WTC11 (cell line): ENCODE results near the gene STAB2. TPM values are rescaled to one million over a fixed set of nuclear protein-coding genes. Genes with fewer than 3 reads are reported as not detected.

Experiments used
- ATAC-seq: fragments of 200-7000 bp; cut with Tn5 transposase; 2 replicates; pipeline ENCODE4 v1.10.0; 2021; ENCODE audit warnings: mild to moderate bottlenecking, moderate library complexity
- CTCF ChIA-PET: fragments of 300-600 bp; sonication (Branson Sonifier 250); formaldehyde crosslinking; loops from one replicate; lab custom pipeline; 2021; ENCODE audit warnings: antibody characterized with exemption; lab: Charles Lee
- POLR2A ChIA-PET: fragments of 350-600 bp; sonication (Branson Sonifier 250); formaldehyde crosslinking; loops from one replicate; lab custom pipeline; 2021; ENCODE audit warnings: antibody characterized with exemption; lab: Charles Lee
- DNase-seq: peaks from one replicate; pipeline ENCODE4 v3.0.0; 2021; ENCODE audit warnings: low spot score
- H3K27ac Mint-ChIP-seq: 2 replicates; pipeline ENCODE4 v1.8.0; 2021; ENCODE audit warnings: mixed read lengths
- H3K27me3 Mint-ChIP-seq: 2 replicates; pipeline ENCODE4 v1.8.0; 2021; ENCODE audit warnings: low read depth, mild to moderate bottlenecking, moderate library complexity, mixed read lengths
- H3K36me3 Mint-ChIP-seq: 2 replicates; pipeline ENCODE4 v1.8.0; 2021; ENCODE audit warnings: mixed read lengths
- H3K4me1 Mint-ChIP-seq: 2 replicates; pipeline ENCODE4 v1.8.0; 2022; ENCODE audit warnings: mixed read lengths
- H3K4me3 Mint-ChIP-seq: 2 replicates; pipeline ENCODE4 v1.8.0; 2021; ENCODE audit warnings: mild to moderate bottlenecking, moderate library complexity, mixed read lengths
- H3K9me3 Mint-ChIP-seq: 2 replicates; pipeline ENCODE4 v1.8.0; 2021; ENCODE audit warnings: mixed read lengths
- CDX4 ChIP-seq: fragments of 250-450 bp; sonication (Bioruptor Pico); IDR thresholded peaks from 2 replicates; pipeline ENCODE4 v1.9.0; 2021; ENCODE audit warnings: moderate library complexity, mild to moderate bottlenecking, inconsistent platforms, borderline replicate concordance
- ETV6 ChIP-seq: sonication (generic); formaldehyde crosslinking; IDR thresholded peaks from 2 replicates; pipeline ENCODE4 v1.8.1; 2022; ENCODE audit warnings: mild to moderate bottlenecking, missing genetic modification reagents
- MXD4 ChIP-seq: fragments of 250-450 bp; sonication (Bioruptor Pico); IDR thresholded peaks from 2 replicates; pipeline ENCODE4 v1.8.0; 2021; ENCODE audit warnings: mild to moderate bottlenecking, moderate library complexity, borderline replicate concordance
- PRRX2 ChIP-seq: fragments of 250-450 bp; sonication (Bioruptor Pico); IDR thresholded peaks from 2 replicates; pipeline ENCODE4 v1.8.0; 2021; ENCODE audit warnings: mild to moderate bottlenecking
- RELA ChIP-seq: sonication (generic); formaldehyde crosslinking; IDR thresholded peaks from 2 replicates; pipeline ENCODE4 v1.8.1; 2022; ENCODE audit warnings: missing genetic modification reagents, mild to moderate bottlenecking, borderline replicate concordance
- USF2 ChIP-seq: sonication (generic); formaldehyde crosslinking; IDR thresholded peaks from 2 replicates; pipeline ENCODE4 v1.8.1; 2023; ENCODE audit warnings: mild to moderate bottlenecking, missing genetic modification reagents, moderate library complexity
- ZMAT4 ChIP-seq: fragments of 250-450 bp; sonication (Bioruptor Pico); IDR thresholded peaks from 2 replicates; pipeline ENCODE4 v1.9.0; 2021; ENCODE audit warnings: mild to moderate bottlenecking
- ZNF138 ChIP-seq: sonication (generic); formaldehyde crosslinking; conservative IDR thresholded peaks from 2 replicates; pipeline ENCODE4 v1.8.1; 2022; ENCODE audit warnings: mild to moderate bottlenecking, moderate library complexity, missing genetic modification reagents
- ZNF416 ChIP-seq: fragments of 250-450 bp; sonication (Bioruptor Pico); IDR thresholded peaks from 2 replicates; pipeline ENCODE4 v1.9.0; 2021; ENCODE audit warnings: mild to moderate bottlenecking, inconsistent platforms
- total RNA-seq: library from RNA; stranded (reverse); gene quantifications from 3 replicates; pipeline ENCODE4 v1.2.3, GENCODE V29; 2021
- TF ChIP-seq, protein P1 (sequence below): sonication (generic); formaldehyde crosslinking; IDR thresholded peaks from 2 replicates; pipeline ENCODE4 v1.8.0; 2022; ENCODE audit warnings: mild to moderate bottlenecking, missing genetic modification reagents
- TF ChIP-seq, protein P2 (sequence below): fragments of 250-450 bp; sonication (Bioruptor Pico); IDR thresholded peaks from 2 replicates; pipeline ENCODE4 v1.9.0; 2021; ENCODE audit warnings: mild to moderate bottlenecking, borderline replicate concordance
- TF ChIP-seq, protein P3 (sequence below): sonication (generic); formaldehyde crosslinking; IDR thresholded peaks from 2 replicates; pipeline ENCODE4 v1.8.0; 2022; ENCODE audit warnings: mild to moderate bottlenecking, missing genetic modification reagents
- TF ChIP-seq, protein P4 (sequence below): sonication (generic); formaldehyde crosslinking; IDR thresholded peaks from 2 replicates; pipeline ENCODE4 v1.8.0; 2023; ENCODE audit warnings: missing genetic modification reagents, mild to moderate bottlenecking, borderline replicate concordance

The STAB2 gene
- total RNA-seq, 1 experiment from 2014 or later: 0.48 TPM

GRCh38 chr12:103793046-103793445 is 206.0 kb downstream of the STAB2 start:
- POLR2A ChIA-PET: no interaction called here
- no peak for ATAC-seq
- H3K9me3 Mint-ChIP-seq: no peaks in the 10 kb centered on the region
- no peak for DNase-seq
- H3K4me3 Mint-ChIP-seq: no peak overlapping the region
- CTCF ChIA-PET: no interaction called here
- peaks cover 48% of the 10 kb centered on the region for H3K36me3 Mint-ChIP-seq
- 0 out of 2 replicates have a peak, but pooled peaks cover 3% of the 10 kb centered on the region for H3K4me1 Mint-ChIP-seq
- no peaks in the 10 kb centered on the region for H3K27me3 Mint-ChIP-seq
- H3K27ac Mint-ChIP-seq: no peak overlapping the region; the same call in 1 of the 2 replicates
- TF ChIP-seq MXD4 (CRISPR knock-in tag) (no peak), ZNF416 (CRISPR knock-in tag) (no peak), ZNF138 (CRISPR knock-in tag) (no peak), ZMAT4 (CRISPR knock-in tag) (no peak), ETV6 (CRISPR knock-in tag) (no peak), RELA (no peak), CDX4 (CRISPR knock-in tag) (no peak), PRRX2 (no peak), USF2 (CRISPR knock-in tag) (no peak)
- TF ChIP-seq, protein P1, sequence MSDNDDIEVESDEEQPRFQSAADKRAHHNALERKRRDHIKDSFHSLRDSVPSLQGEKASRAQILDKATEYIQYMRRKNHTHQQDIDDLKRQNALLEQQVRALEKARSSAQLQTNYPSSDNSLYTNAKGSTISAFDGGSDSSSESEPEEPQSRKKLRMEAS (CRISPR knock-in tag): no peak
- TF ChIP-seq, protein P2, sequence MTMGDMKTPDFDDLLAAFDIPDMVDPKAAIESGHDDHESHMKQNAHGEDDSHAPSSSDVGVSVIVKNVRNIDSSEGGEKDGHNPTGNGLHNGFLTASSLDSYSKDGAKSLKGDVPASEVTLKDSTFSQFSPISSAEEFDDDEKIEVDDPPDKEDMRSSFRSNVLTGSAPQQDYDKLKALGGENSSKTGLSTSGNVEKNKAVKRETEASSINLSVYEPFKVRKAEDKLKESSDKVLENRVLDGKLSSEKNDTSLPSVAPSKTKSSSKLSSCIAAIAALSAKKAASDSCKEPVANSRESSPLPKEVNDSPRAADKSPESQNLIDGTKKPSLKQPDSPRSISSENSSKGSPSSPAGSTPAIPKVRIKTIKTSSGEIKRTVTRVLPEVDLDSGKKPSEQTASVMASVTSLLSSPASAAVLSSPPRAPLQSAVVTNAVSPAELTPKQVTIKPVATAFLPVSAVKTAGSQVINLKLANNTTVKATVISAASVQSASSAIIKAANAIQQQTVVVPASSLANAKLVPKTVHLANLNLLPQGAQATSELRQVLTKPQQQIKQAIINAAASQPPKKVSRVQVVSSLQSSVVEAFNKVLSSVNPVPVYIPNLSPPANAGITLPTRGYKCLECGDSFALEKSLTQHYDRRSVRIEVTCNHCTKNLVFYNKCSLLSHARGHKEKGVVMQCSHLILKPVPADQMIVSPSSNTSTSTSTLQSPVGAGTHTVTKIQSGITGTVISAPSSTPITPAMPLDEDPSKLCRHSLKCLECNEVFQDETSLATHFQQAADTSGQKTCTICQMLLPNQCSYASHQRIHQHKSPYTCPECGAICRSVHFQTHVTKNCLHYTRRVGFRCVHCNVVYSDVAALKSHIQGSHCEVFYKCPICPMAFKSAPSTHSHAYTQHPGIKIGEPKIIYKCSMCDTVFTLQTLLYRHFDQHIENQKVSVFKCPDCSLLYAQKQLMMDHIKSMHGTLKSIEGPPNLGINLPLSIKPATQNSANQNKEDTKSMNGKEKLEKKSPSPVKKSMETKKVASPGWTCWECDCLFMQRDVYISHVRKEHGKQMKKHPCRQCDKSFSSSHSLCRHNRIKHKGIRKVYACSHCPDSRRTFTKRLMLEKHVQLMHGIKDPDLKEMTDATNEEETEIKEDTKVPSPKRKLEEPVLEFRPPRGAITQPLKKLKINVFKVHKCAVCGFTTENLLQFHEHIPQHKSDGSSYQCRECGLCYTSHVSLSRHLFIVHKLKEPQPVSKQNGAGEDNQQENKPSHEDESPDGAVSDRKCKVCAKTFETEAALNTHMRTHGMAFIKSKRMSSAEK (CRISPR knock-in tag): no peak
- TF ChIP-seq, protein P3, sequence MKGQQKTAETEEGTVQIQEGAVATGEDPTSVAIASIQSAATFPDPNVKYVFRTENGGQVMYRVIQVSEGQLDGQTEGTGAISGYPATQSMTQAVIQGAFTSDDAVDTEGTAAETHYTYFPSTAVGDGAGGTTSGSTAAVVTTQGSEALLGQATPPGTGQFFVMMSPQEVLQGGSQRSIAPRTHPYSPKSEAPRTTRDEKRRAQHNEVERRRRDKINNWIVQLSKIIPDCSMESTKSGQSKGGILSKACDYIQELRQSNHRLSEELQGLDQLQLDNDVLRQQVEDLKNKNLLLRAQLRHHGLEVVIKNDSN (CRISPR knock-in tag): no peak
- TF ChIP-seq, protein P4, sequence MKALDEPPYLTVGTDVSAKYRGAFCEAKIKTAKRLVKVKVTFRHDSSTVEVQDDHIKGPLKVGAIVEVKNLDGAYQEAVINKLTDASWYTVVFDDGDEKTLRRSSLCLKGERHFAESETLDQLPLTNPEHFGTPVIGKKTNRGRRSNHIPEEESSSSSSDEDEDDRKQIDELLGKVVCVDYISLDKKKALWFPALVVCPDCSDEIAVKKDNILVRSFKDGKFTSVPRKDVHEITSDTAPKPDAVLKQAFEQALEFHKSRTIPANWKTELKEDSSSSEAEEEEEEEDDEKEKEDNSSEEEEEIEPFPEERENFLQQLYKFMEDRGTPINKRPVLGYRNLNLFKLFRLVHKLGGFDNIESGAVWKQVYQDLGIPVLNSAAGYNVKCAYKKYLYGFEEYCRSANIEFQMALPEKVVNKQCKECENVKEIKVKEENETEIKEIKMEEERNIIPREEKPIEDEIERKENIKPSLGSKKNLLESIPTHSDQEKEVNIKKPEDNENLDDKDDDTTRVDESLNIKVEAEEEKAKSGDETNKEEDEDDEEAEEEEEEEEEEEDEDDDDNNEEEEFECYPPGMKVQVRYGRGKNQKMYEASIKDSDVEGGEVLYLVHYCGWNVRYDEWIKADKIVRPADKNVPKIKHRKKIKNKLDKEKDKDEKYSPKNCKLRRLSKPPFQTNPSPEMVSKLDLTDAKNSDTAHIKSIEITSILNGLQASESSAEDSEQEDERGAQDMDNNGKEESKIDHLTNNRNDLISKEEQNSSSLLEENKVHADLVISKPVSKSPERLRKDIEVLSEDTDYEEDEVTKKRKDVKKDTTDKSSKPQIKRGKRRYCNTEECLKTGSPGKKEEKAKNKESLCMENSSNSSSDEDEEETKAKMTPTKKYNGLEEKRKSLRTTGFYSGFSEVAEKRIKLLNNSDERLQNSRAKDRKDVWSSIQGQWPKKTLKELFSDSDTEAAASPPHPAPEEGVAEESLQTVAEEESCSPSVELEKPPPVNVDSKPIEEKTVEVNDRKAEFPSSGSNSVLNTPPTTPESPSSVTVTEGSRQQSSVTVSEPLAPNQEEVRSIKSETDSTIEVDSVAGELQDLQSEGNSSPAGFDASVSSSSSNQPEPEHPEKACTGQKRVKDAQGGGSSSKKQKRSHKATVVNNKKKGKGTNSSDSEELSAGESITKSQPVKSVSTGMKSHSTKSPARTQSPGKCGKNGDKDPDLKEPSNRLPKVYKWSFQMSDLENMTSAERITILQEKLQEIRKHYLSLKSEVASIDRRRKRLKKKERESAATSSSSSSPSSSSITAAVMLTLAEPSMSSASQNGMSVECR (CRISPR knock-in tag): no peak
